HepG2 (cell line): ENCODE measurements around the gene PIANP. TPM values are rescaled to one million over a fixed set of nuclear protein-coding genes. Genes with fewer than 3 reads are reported as not detected.

Experiments used
- ASH2L ChIP-seq: fragments of 300-600, 200-600 bp; sonication (generic); IDR thresholded peaks from 2 replicates; pipeline ENCODE4 v1.7.0; 2017; ENCODE audit warnings: low read depth, mild to moderate bottlenecking, moderate library complexity, mixed read lengths, low read length; ENCODE audit not compliant: insufficient read length
- DNMT1 ChIP-seq: sonication (generic); formaldehyde crosslinking; IDR thresholded peaks from 2 replicates; pipeline ENCODE4 v1.5.1; 2020; ENCODE audit warnings: mild to moderate bottlenecking, missing genetic modification reagents
- E2F1 ChIP-seq: sonication (generic); formaldehyde crosslinking; IDR thresholded peaks from 2 replicates; pipeline ENCODE4 v1.5.0; 2020; ENCODE audit warnings: missing genetic modification reagents
- MTF1 ChIP-seq: sonication (generic); formaldehyde crosslinking; IDR thresholded peaks from 2 replicates; pipeline ENCODE4 v1.5.0; 2020; ENCODE audit warnings: missing genetic modification reagents
- NCOA5 ChIP-seq: sonication (generic); formaldehyde crosslinking; IDR thresholded peaks from 2 replicates; pipeline ENCODE4 v1.4.0; 2020; ENCODE audit warnings: missing genetic modification reagents
- NR1H2 ChIP-seq: sonication (generic); formaldehyde crosslinking; IDR thresholded peaks from 2 replicates; pipeline ENCODE4 v1.8.1; 2022; ENCODE audit warnings: low read depth, missing genetic modification reagents, borderline replicate concordance
- RBFOX2 ChIP-seq: fragments of 200-400 bp; formaldehyde crosslinking; IDR thresholded peaks from 2 replicates; pipeline ENCODE4 v1.6.1; 2017; ENCODE audit warnings: low read depth, mild to moderate bottlenecking, low read length
- RCOR2 ChIP-seq: IDR thresholded peaks from 2 replicates; pipeline ENCODE4 v1.6.1; 2016; ENCODE audit warnings: missing biosample characterization, missing genetic modification reagents
- SAFB2 ChIP-seq: sonication (generic); formaldehyde crosslinking; IDR thresholded peaks from 2 replicates; pipeline ENCODE4 v1.5.1; 2020; ENCODE audit warnings: missing genetic modification reagents, low read depth, mild to moderate bottlenecking, borderline replicate concordance
- SIN3B ChIP-seq: fragments of 150-350 bp; IDR thresholded peaks from 2 replicates; pipeline ENCODE4 v1.6.1; 2014; ENCODE audit warnings: low read length
- STAT5B ChIP-seq: sonication (generic); formaldehyde crosslinking; IDR thresholded peaks from 2 replicates; pipeline ENCODE4 v1.4.0; 2020; ENCODE audit warnings: missing genetic modification reagents
- TP53 ChIP-seq: sonication (generic); formaldehyde crosslinking; conservative IDR thresholded peaks from 2 replicates; pipeline ENCODE4 v1.4.0; 2020; ENCODE audit warnings: missing genetic modification reagents
- ZFP36L2 ChIP-seq: sonication (generic); formaldehyde crosslinking; IDR thresholded peaks from 2 replicates; pipeline ENCODE4 v1.4.0; 2020; ENCODE audit warnings: missing genetic modification reagents
- ZNF354B ChIP-seq: sonication (generic); formaldehyde crosslinking; IDR thresholded peaks from 2 replicates; pipeline ENCODE4 v1.8.0; 2022; ENCODE audit warnings: mild to moderate bottlenecking, missing genetic modification reagents
- ZNF550 ChIP-seq: sonication (generic); formaldehyde crosslinking; IDR thresholded peaks from 2 replicates; pipeline ENCODE4 v1.4.0; 2020; ENCODE audit warnings: mild to moderate bottlenecking, missing genetic modification reagents, borderline replicate concordance
- polyA plus RNA-seq, 8 experiments: library from polyadenylated mRNA; depleted of rRNA in 3 of 8; stranded (reverse) in 7 of 8; unstranded in 1 of 8; fragments of >200 nt; fragmentation: Illumina TruSeq in 4 of 8; extraction: Trizol in 4 of 8; gene quantifications; 2 replicates each; pipeline versions ENCODE4 v1.2.1 to v1.2.3, GENCODE V29; 2011 to 2016; ENCODE audit warnings: low read depth in 4 of 8, missing spikeins in 1 of 8, mixed read lengths in 1 of 8; ENCODE audit not compliant: insufficient read depth in 1 of 8
- total RNA-seq, 5 experiments: library from RNA; depleted of rRNA; stranded (reverse); fragments of >200 nt; fragmentation: Illumina TruSeq; extraction: Trizol; gene quantifications; 2 replicates each; pipeline ENCODE4 v1.2.3, GENCODE V29; 2016; ENCODE audit warnings: low read depth in 1 of 5
- TF ChIP-seq, protein P1 (sequence below): sonication (generic); formaldehyde crosslinking; IDR thresholded peaks from 2 replicates; pipeline ENCODE4 v1.8.1; 2022; ENCODE audit warnings: mild to moderate bottlenecking, missing genetic modification reagents
- TF ChIP-seq, protein P2 (sequence below), 2 experiments: sonication (generic) in 1 of 2; formaldehyde crosslinking in 1 of 2; IDR thresholded peaks; 2 replicates each; pipeline versions ENCODE4 v1.4.0 to v1.6.1; 2016 to 2020; ENCODE audit warnings: borderline replicate concordance in 1 of 2, low read depth in 1 of 2, mild to moderate bottlenecking in 1 of 2, missing genetic modification reagents in 1 of 2
- TF ChIP-seq, protein P3 (sequence below): sonication (generic); formaldehyde crosslinking; IDR thresholded peaks from 2 replicates; pipeline ENCODE4 v1.4.0; 2020; ENCODE audit warnings: low read depth, missing genetic modification reagents

PIANP gene
- total and polyA plus RNA-seq, 2 of the 13 experiments (the other 11 are each of a cell fraction or from before 2014, with no cell fraction given), result not detected

DNA sequence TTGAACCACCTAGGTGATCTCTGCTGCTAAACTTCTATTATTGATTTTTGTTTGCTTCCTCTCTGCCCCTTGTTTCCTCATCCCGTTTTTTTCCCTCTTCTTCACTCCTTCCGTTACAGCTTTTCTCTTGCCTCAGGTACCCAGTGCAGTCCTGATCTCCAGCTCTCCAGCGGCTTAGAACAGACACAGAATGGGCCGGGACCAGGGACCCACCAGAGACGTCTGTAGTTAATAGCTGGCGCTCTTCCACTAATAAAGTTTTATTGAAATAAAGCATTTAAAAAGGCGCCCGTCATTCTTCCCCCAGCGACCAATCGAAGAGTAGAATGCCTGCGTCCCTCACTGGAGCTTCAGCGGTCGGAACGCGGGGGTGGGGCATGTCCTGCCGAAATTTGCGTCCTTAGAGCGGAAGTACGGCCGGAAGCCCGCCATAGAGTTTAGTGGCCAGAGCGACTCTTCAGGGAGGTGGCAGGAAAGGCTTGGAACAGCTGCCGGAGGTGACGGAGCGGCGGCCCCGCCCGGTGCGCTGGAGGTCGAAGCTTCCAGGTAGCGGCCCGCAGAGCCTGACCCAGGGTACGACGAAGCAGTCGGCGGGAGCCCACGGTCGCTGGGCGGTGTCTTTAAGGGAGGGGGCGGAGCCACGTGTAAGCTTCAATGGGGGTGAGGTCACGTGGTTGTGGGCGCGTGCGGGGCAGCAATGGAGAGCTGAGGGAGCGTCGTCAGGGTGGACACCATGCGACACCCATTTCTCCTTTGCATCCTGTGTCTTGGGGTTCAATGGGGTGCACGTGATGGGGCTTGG lies 23.2 kb upstream of the PIANP start, which contains the start of gene COPS7A (continued):
- TF ChIP-seq, protein P1, sequence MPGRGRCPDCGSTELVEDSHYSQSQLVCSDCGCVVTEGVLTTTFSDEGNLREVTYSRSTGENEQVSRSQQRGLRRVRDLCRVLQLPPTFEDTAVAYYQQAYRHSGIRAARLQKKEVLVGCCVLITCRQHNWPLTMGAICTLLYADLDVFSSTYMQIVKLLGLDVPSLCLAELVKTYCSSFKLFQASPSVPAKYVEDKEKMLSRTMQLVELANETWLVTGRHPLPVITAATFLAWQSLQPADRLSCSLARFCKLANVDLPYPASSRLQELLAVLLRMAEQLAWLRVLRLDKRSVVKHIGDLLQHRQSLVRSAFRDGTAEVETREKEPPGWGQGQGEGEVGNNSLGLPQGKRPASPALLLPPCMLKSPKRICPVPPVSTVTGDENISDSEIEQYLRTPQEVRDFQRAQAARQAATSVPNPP, result peak; percentile 81; the same call in 1 of the 2 replicates
- TF ChIP-seq DNMT1 (no peak), RBFOX2 (peak; percentile 89), NCOA5 (no peak), STAT5B (CRISPR knock-in tag) (peak; percentile 43; the same call in 1 of the 2 replicates), NR1H2 (CRISPR knock-in tag) (no peak), MTF1 (CRISPR knock-in tag) (no peak), E2F1 (CRISPR knock-in tag) (peak; percentile 50; the same call in 1 of the 2 replicates), ZNF354B (no peak), TP53 (CRISPR knock-in tag) (no peak; the same call in 1 of the 2 replicates), ASH2L (peak; percentile 79), RCOR2 (CRISPR knock-in tag) (no peak; the same call in 1 of the 2 replicates), SAFB2 (CRISPR knock-in tag) (peak; percentile 75; the same call in 1 of the 2 replicates), ZNF550 (CRISPR knock-in tag) (no peak), SIN3B (no peak), ZFP36L2 (no peak)
- TF ChIP-seq, protein P2, sequence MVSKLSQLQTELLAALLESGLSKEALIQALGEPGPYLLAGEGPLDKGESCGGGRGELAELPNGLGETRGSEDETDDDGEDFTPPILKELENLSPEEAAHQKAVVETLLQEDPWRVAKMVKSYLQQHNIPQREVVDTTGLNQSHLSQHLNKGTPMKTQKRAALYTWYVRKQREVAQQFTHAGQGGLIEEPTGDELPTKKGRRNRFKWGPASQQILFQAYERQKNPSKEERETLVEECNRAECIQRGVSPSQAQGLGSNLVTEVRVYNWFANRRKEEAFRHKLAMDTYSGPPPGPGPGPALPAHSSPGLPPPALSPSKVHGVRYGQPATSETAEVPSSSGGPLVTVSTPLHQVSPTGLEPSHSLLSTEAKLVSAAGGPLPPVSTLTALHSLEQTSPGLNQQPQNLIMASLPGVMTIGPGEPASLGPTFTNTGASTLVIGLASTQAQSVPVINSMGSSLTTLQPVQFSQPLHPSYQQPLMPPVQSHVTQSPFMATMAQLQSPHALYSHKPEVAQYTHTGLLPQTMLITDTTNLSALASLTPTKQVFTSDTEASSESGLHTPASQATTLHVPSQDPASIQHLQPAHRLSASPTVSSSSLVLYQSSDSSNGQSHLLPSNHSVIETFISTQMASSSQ (IDR thresholded peaks at IDR 0.05; ENCODE audit: low read depth), result no peak
- TF ChIP-seq, protein P2 (CRISPR knock-in tag; IDR thresholded peaks at IDR 0.05; ENCODE audit: borderline replicate concordance), result peak; percentile 74; the same call in 1 of the 2 replicates
- TF ChIP-seq, protein P3, sequence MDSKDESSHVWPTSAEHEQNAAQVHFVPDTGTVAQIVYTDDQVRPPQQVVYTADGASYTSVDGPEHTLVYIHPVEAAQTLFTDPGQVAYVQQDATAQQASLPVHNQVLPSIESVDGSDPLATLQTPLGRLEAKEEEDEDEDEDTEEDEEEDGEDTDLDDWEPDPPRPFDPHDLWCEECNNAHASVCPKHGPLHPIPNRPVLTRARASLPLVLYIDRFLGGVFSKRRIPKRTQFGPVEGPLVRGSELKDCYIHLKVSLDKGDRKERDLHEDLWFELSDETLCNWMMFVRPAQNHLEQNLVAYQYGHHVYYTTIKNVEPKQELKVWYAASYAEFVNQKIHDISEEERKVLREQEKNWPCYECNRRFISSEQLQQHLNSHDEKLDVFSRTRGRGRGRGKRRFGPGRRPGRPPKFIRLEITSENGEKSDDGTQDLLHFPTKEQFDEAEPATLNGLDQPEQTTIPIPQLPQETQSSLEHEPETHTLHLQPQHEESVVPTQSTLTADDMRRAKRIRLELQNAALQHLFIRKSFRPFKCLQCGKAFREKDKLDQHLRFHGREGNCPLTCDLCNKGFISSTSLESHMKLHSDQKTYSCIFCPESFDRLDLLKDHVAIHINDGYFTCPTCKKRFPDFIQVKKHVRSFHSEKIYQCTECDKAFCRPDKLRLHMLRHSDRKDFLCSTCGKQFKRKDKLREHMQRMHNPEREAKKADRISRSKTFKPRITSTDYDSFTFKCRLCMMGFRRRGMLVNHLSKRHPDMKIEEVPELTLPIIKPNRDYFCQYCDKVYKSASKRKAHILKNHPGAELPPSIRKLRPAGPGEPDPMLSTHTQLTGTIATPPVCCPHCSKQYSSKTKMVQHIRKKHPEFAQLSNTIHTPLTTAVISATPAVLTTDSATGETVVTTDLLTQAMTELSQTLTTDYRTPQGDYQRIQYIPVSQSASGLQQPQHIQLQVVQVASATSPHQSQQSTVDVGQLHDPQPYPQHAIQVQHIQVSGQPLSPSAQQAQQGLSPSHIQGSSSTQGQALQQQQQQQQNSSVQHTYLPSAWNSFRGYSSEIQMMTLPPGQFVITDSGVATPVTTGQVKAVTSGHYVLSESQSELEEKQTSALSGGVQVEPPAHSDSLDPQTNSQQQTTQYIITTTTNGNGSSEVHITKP (CRISPR knock-in tag), result peak; percentile 79
